B cell (primary cell): ENCODE results near the gene UBXN2A.

Source experiments
- CTCF ChIP-seq: fragments of 200-600 bp; IDR thresholded peaks from one replicate; pipeline ENCODE4 v1.8.0; 2022; ENCODE audit warnings: antibody characterized with exemption, mild to moderate bottlenecking
- EZH2 ChIP-seq: IDR thresholded peaks from 2 replicates; pipeline ENCODE4 v1.6.1; 2012; ENCODE audit warnings: borderline replicate concordance, low read depth, mild to moderate bottlenecking, moderate library complexity, low read length; ENCODE audit not compliant: insufficient read depth, poor library complexity, severe bottlenecking

GRCh38 chr2:23934259-23934658, 6.0 kb upstream of the UBXN2A start:
- no peak for TF ChIP-seq CTCF
- TF ChIP-seq EZH2 = no peak
